Astrocyte (in vitro differentiated cells and primary cell): ENCODE measurements around the gene CYP20A1. TPM values are rescaled to one million over a fixed set of nuclear protein-coding genes. Genes with fewer than 3 reads are reported as not detected.

Source experiments
- DNase-seq: peaks from one replicate; pipeline ENCODE4 v3.0.0-alpha.2; 2010; ENCODE audit warnings: low read depth
- FAIRE-seq: peaks from 2 replicates; lab custom pipeline; 2011; peaks lifted over from hg19 to GRCh38; lab: Jason Lieb, UNC
- H2AFZ ChIP-seq: 2 replicates; pipeline ENCODE4 v1.6.0; 2012; ENCODE audit warnings: low read depth, low read length, inconsistent platforms
- H3K27ac ChIP-seq: 2 replicates; pipeline ENCODE4 v1.5.1; 2011; ENCODE audit warnings: low read depth, low read length, inconsistent platforms
- H3K27me3 ChIP-seq: 2 replicates; pipeline ENCODE4 v1.6.0; 2011; ENCODE audit warnings: low read length, inconsistent platforms; ENCODE audit not compliant: insufficient read depth
- H3K36me3 ChIP-seq: 2 replicates; pipeline ENCODE4 v1.5.1; 2011; ENCODE audit warnings: low read length, inconsistent platforms; ENCODE audit not compliant: insufficient read depth
- H3K4me1 ChIP-seq: 2 replicates; pipeline ENCODE4 v1.5.1; 2011; ENCODE audit warnings: low read length, inconsistent platforms; ENCODE audit not compliant: insufficient read depth
- H3K4me2 ChIP-seq: 2 replicates; pipeline ENCODE4 v1.6.0; 2012; ENCODE audit warnings: low read length, inconsistent platforms
- H3K4me3 ChIP-seq: 2 replicates; pipeline ENCODE4 v1.5.1; 2011; ENCODE audit warnings: low read depth, mild to moderate bottlenecking, low read length, inconsistent platforms; ENCODE audit not compliant: insufficient read depth
- H3K79me2 ChIP-seq: 2 replicates; pipeline ENCODE4 v1.6.0; 2012; ENCODE audit warnings: mild to moderate bottlenecking, low read length, inconsistent platforms; ENCODE audit not compliant: insufficient read depth
- H3K9ac ChIP-seq: 2 replicates; pipeline ENCODE4 v1.6.0; 2012; ENCODE audit warnings: mild to moderate bottlenecking, low read length, inconsistent platforms
- H3K9me3 ChIP-seq: 2 replicates; pipeline ENCODE4 v1.5.1; 2012; ENCODE audit warnings: low read depth, mild to moderate bottlenecking, low read length, inconsistent platforms; ENCODE audit not compliant: insufficient read depth
- H4K20me1 ChIP-seq: 2 replicates; pipeline ENCODE4 v1.6.0; 2012; ENCODE audit warnings: low read length, inconsistent platforms; ENCODE audit not compliant: insufficient read depth
- H3K27ac Mint-ChIP-seq: one replicate; pipeline ENCODE4 v1.8.0; 2021; ENCODE audit warnings: mild to moderate bottlenecking, mixed read lengths; ENCODE audit not compliant: unreplicated experiment
- H3K27me3 Mint-ChIP-seq: one replicate; pipeline ENCODE4 v1.8.0; 2021; ENCODE audit warnings: low read depth, mixed read lengths; ENCODE audit not compliant: unreplicated experiment
- H3K36me3 Mint-ChIP-seq: one replicate; pipeline ENCODE4 v1.8.0; 2021; ENCODE audit warnings: low read depth, mixed read lengths; ENCODE audit not compliant: unreplicated experiment
- H3K4me1 Mint-ChIP-seq: one replicate; pipeline ENCODE4 v1.8.0; 2021; ENCODE audit warnings: low read depth, mixed read lengths; ENCODE audit not compliant: unreplicated experiment
- H3K4me3 Mint-ChIP-seq: one replicate; pipeline ENCODE4 v1.8.0; 2021; ENCODE audit warnings: mild to moderate bottlenecking, moderate library complexity, mixed read lengths; ENCODE audit not compliant: unreplicated experiment
- H3K9me3 Mint-ChIP-seq: one replicate; pipeline ENCODE4 v1.8.0; 2021; ENCODE audit warnings: mild to moderate bottlenecking, mixed read lengths; ENCODE audit not compliant: unreplicated experiment
- EZH2 ChIP-seq: IDR thresholded peaks from 2 replicates; pipeline ENCODE4 v1.6.1; 2012; ENCODE audit warnings: mild to moderate bottlenecking, low read length, inconsistent platforms; ENCODE audit not compliant: insufficient read depth
- total RNA-seq: library from RNA; stranded (reverse); gene quantifications from 2 replicates; pipeline ENCODE4 v1.2.1, GENCODE V29; 2021
- TF ChIP-seq, protein P1 (sequence below): IDR thresholded peaks from 2 replicates; pipeline ENCODE4 v1.5.1; 2011; ENCODE audit warnings: low read depth, mild to moderate bottlenecking, inconsistent platforms, low read length, moderate library complexity; ENCODE audit not compliant: insufficient read depth

Gene CYP20A1
- total RNA-seq, 1 donor from 2014 or later: 14.4 TPM

DNA sequence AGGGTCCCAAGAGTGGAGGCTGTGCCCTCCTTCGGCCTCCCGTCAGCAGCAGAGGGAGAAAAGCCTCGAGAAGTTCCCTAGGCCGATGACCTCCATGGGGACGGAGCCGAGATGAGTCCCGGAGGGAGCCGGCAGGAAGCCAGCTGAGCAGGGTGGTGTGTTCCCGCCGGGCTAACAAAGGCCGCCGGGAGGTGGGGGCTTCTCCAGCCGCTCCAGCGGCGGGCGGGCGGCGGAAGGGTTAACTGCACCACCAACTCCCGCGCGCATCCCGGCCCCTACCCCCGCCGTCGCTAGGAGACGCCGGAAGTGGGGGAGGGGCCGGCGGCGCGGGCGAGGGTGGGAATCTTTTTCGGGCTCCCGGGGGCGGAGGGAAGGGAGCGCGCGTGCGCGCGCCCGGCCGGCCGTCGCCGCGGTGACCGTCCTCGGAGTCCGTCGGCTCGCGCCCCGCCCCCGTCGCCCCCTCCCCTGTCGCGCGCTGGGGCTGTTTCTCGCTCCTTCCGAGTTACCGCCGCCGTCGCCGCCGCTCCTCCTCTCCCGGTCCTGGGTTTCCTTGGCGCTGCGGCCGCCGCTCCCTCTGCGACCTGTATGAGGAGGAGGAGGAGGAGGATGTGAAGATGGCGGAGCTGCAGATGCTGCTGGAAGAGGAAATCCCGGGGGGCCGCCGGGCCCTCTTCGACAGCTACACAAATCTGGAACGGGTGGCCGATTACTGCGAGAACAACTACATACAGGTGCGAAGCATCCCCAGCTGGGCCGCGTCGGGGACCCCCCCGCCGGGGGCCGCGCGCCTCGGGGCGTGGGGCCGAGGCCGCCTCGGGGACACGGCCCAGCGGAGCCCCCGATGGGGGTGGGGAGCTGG lies 89.3 kb downstream of the CYP20A1 start, which contains the start of gene ABI2:
ABI2 (plus strand) TSS at position 494 of the 859 bp plus-strand sequence; CDS start at position 615, 121 bp downstream.
- peaks cover 23% of the 10 kb centered on the region for H4K20me1 ChIP-seq
- H3K27me3 Mint-ChIP-seq: no peaks in the 10 kb centered on the region
- H3K4me3 Mint-ChIP-seq: peak within 1 kb of the TSS; percentile 93
- H3K4me1 Mint-ChIP-seq: peaks cover 6% of the 10 kb centered on the region
- peak within 1 kb of the TSS; percentile 77 for H3K27ac Mint-ChIP-seq
- H3K9ac ChIP-seq: peak within 1 kb of the TSS; percentile 92
- DNase-seq (peak; percentile 60), FAIRE-seq (no peak)
- H3K4me3 ChIP-seq: peak within 1 kb of the TSS; percentile 99
- peak within 1 kb of the TSS; percentile 92 for H3K4me2 ChIP-seq
- H3K4me1 ChIP-seq: peaks cover 6% of the 10 kb centered on the region
- peak within 1 kb of the TSS; percentile 86 for H3K27ac ChIP-seq
- H3K36me3 Mint-ChIP-seq: no peaks in the 10 kb centered on the region
- H3K27me3 ChIP-seq: no peaks in the 10 kb centered on the region
- peak within 1 kb of the TSS; percentile 93 for H2AFZ ChIP-seq
- H3K9me3 ChIP-seq: no peaks in the 10 kb centered on the region
- H3K79me2 ChIP-seq: peaks cover 49% of the 10 kb centered on the region
- TF ChIP-seq EZH2: no peak
- TF ChIP-seq, protein P1, sequence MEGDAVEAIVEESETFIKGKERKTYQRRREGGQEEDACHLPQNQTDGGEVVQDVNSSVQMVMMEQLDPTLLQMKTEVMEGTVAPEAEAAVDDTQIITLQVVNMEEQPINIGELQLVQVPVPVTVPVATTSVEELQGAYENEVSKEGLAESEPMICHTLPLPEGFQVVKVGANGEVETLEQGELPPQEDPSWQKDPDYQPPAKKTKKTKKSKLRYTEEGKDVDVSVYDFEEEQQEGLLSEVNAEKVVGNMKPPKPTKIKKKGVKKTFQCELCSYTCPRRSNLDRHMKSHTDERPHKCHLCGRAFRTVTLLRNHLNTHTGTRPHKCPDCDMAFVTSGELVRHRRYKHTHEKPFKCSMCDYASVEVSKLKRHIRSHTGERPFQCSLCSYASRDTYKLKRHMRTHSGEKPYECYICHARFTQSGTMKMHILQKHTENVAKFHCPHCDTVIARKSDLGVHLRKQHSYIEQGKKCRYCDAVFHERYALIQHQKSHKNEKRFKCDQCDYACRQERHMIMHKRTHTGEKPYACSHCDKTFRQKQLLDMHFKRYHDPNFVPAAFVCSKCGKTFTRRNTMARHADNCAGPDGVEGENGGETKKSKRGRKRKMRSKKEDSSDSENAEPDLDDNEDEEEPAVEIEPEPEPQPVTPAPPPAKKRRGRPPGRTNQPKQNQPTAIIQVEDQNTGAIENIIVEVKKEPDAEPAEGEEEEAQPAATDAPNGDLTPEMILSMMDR: no peak
- no peaks in the 10 kb centered on the region for H3K36me3 ChIP-seq
- H3K9me3 Mint-ChIP-seq: no peaks in the 10 kb centered on the region

DNA sequence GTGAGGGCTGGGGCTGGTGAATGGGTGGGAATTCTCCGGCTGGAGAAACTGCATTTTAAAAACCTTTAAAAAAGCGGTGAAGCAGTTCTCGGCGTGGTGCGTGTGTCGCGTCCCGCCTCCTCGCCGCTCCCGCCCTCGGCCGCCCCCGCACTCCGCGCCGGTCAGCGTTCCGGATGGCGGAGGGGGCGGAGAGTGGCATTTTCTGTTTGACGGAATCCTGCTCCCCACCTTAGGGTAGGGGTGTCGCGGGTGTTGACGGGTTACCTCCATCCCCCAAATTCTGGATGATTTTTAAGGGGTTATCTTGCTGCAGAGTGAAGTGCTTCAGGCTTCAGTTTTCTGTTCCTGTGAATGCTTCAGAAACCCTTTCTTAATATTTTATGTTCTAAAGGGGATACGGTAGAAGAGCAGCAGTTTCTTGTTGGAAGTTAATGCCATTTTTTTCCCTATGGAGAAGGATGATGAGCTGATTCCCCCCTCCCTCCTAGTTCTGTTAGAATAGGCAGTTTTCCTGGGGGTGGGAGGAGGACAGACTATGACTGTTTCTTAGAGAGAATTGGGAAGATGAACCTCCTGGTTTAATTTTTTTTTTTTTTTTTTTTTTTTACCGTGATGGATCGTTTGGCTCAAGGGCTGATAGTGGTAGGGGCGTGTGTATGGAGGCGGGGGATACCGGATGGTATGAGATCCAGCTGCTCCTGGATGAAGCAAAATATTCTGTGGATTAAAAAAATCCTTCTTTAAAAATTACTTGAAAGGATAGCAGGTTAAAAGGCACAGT lies 90.1 kb downstream of the CYP20A1 start:
- Mint-ChIP-seq H3K27me3 (no peaks in the 10 kb centered on the region), H3K27ac (peak overlapping the region; percentile 75), H3K9me3 (no peaks in the 10 kb centered on the region), H3K36me3 (no peaks in the 10 kb centered on the region), H3K4me3 (peak overlapping the region; percentile 92), H3K4me1 (peaks cover 6% of the 10 kb centered on the region)
- Histone ChIP-seq H3K4me2 (peak overlapping the region; percentile 92), H4K20me1 (peaks cover 23% of the 10 kb centered on the region), H3K9me3 (no peaks in the 10 kb centered on the region), H3K27ac (peak overlapping the region; percentile 86), H3K9ac (peak overlapping the region; percentile 92), H3K36me3 (no peaks in the 10 kb centered on the region), H3K4me3 (peak overlapping the region; percentile 99), H3K4me1 (peaks cover 6% of the 10 kb centered on the region), H2AFZ (peak overlapping the region; percentile 72), H3K79me2 (peaks cover 57% of the 10 kb centered on the region), H3K27me3 (no peaks in the 10 kb centered on the region)
- DNase-seq (peak; percentile 13), FAIRE-seq (no peak)
- no peak for TF ChIP-seq EZH2
- TF ChIP-seq, protein P1: no peak
